DOHH2 (cell line): Measurements from ENCODE around the gene SEPTIN1.

Experiments used
- H3F3A ChIP-seq: fragments of 200-600 bp; sonication (generic), shearing (Covaris generic); 2 replicates; pipeline ENCODE4 v1.6.0; 2016; ENCODE audit warnings: antibody characterized with exemption, mild to moderate bottlenecking; ENCODE audit not compliant: control insufficient read depth, insufficient read depth
- H3K27ac ChIP-seq: fragments of 200-600 bp; sonication (generic); 2 replicates; pipeline ENCODE4 v1.5.1; 2014; ENCODE audit warnings: low read depth, mild to moderate bottlenecking, low read length, moderate library complexity
- H3K27me3 ChIP-seq: fragments of 200-600 bp; sonication (generic); 2 replicates; pipeline ENCODE4 v1.6.1; 2014; ENCODE audit warnings: mild to moderate bottlenecking, low read length, mixed read lengths; ENCODE audit not compliant: control insufficient read depth
- H3K36me3 ChIP-seq: fragments of 200-600 bp; sonication (generic); 2 replicates; pipeline ENCODE4 v1.6.1; 2014; ENCODE audit warnings: mild to moderate bottlenecking, low read length, moderate library complexity, mixed read lengths; ENCODE audit not compliant: control insufficient read depth
- H3K4me1 ChIP-seq: fragments of 200-600 bp; sonication (generic); 2 replicates; pipeline ENCODE4 v1.6.1; 2014; ENCODE audit warnings: mild to moderate bottlenecking, low read length, mixed read lengths; ENCODE audit not compliant: control insufficient read depth
- H3K4me2 ChIP-seq: fragments of 200-600 bp; sonication (generic); 2 replicates; pipeline ENCODE4 v1.6.0; 2014; ENCODE audit warnings: mild to moderate bottlenecking, low read length, moderate library complexity
- H3K4me3 ChIP-seq: fragments of 200-600 bp; sonication (generic); 2 replicates; pipeline ENCODE4 v1.5.1; 2014; ENCODE audit warnings: mild to moderate bottlenecking, low read length, mixed read lengths
- H3K79me2 ChIP-seq: fragments of 200-600 bp; sonication (generic); 2 replicates; pipeline ENCODE4 v1.6.1; 2014; ENCODE audit warnings: mild to moderate bottlenecking, low read length, mixed read lengths; ENCODE audit not compliant: control insufficient read depth
- H3K9me2 ChIP-seq: fragments of 200-600 bp; sonication (generic); replicated peaks from 2 replicates; pipeline ENCODE4 v1.6.1; 2014; ENCODE audit warnings: mild to moderate bottlenecking, low read length, mixed read lengths; ENCODE audit not compliant: control insufficient read depth
- H3K9me3 ChIP-seq: fragments of 200-600 bp; sonication (generic); 2 replicates; pipeline ENCODE4 v1.6.1; 2014; ENCODE audit warnings: antibody characterized with exemption, low read length, mixed read lengths; ENCODE audit not compliant: control insufficient read depth, insufficient read depth
- H4K20me1 ChIP-seq: fragments of 200-600 bp; sonication (generic); 2 replicates; pipeline ENCODE4 v1.6.0; 2014; ENCODE audit warnings: low read depth, mild to moderate bottlenecking, antibody characterized with exemption, low read length, moderate library complexity; ENCODE audit not compliant: control insufficient read depth, insufficient read depth
- EZH2phosphoT487 ChIP-seq: fragments of 200-600 bp; sonication (generic); IDR thresholded peaks from 2 replicates; pipeline ENCODE4 v1.6.1; 2017; ENCODE audit warnings: borderline replicate concordance, mild to moderate bottlenecking, antibody characterized with exemption, low read length, moderate library complexity, mixed read lengths
- TF ChIP-seq, protein P1 (sequence below): fragments of 200-600 bp; sonication (generic); IDR thresholded peaks from one replicate; pipeline ENCODE4 v1.5.1; 2014; ENCODE audit warnings: antibody characterized with exemption, mild to moderate bottlenecking, low read depth, low read length; ENCODE audit not compliant: poor library complexity, severe bottlenecking

The SEPTIN1 gene

DNA sequence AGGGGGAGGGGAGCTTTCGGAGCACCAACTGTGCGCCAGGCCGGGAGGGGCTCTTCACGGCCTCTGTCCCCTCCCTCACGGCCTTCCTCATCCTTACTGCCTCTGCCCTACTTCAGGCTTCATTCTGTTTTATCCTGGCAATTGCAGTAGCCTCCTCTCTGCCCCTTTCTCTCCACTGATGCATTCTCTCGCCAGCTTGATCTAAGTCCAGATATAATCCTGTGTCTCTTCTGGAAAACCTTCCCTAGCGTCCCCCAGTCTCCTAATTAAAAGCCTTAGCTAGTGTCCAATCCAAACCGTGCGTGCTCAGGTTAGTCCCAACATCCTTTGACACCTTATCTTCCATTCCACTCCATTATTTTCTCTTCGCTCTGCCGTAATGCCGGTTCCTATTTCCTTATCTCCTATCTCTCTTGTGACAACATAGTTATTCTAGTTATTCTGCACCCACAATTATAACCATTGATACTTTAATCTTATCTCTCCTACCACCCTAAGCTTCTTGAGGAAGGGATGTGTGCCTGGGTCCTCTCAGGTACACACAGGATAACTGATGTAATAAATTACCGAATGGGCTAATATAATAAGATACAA is 13.7 kb upstream of the SEPTIN1 start:
- peaks cover 28% of the 10 kb centered on the region for H3K79me2 ChIP-seq
- H3K4me3 ChIP-seq, result peak overlapping the region; percentile 99

DNA sequence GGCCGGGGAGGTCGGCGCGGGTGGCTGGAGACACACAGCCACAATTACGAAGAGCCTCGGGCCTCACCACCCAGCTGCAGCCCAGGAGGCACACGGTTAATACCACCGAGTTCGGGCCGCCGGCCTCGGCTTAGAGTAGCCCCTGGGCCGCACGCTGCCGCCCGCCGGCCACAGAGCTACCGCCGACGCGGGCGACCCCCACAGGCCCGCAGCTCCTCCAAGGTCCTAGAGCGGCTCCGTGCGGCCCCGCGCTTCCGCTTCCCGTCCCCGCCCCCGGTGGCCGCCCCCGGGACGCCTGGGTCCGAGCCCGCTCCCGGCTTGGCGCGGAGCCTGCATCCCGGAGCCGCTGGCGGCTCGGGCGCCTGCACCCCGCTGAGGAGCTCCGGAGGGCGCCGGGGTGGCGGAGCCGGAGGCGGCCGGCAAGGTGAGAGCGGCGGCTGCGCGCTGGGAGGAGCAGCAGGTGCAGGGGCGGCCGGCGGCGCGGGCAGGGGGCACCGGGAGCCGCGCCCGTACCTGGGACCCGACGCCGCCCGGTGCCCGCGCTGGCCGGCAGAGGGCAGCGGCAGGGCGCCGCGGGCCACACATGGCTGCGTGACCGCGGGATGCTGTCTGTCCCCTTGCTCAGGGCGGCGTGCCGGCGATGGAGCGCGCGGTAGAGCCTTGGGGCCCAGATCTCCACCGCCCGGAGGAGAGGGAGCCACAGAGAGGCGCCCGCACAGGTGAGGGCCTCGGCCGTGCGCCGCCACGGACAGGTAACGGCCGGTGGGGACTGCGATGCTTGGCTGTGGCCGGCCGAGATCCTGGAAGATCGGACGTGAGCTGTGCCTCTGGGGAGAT is 13.0 kb upstream of the SEPTIN1 start, which contains the start of gene ZNF48:
TSS of gene ZNF48 (plus strand) at position 266 of the 837 bp plus-strand sequence. CDS start at position 641, 375 bp downstream.
- peaks cover 38% of the 10 kb centered on the region for H3K4me1 ChIP-seq
- H3F3A ChIP-seq, result peaks cover 4% of the 10 kb centered on the region
- H3K9me2 ChIP-seq, result no peaks in the 10 kb centered on the region

More for the DNA sequence above, 13.7 kb upstream of the SEPTIN1 start:
- no peaks in the 10 kb centered on the region for H3K9me3 ChIP-seq
- peaks cover 4% of the 10 kb centered on the region for H3F3A ChIP-seq
- H3K4me1 ChIP-seq, result peaks cover 40% of the 10 kb centered on the region
- no peak for TF ChIP-seq EZH2phosphoT487
- TF ChIP-seq, protein P1, sequence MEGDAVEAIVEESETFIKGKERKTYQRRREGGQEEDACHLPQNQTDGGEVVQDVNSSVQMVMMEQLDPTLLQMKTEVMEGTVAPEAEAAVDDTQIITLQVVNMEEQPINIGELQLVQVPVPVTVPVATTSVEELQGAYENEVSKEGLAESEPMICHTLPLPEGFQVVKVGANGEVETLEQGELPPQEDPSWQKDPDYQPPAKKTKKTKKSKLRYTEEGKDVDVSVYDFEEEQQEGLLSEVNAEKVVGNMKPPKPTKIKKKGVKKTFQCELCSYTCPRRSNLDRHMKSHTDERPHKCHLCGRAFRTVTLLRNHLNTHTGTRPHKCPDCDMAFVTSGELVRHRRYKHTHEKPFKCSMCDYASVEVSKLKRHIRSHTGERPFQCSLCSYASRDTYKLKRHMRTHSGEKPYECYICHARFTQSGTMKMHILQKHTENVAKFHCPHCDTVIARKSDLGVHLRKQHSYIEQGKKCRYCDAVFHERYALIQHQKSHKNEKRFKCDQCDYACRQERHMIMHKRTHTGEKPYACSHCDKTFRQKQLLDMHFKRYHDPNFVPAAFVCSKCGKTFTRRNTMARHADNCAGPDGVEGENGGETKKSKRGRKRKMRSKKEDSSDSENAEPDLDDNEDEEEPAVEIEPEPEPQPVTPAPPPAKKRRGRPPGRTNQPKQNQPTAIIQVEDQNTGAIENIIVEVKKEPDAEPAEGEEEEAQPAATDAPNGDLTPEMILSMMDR, result no peak
- peaks cover 3% of the 10 kb centered on the region; the same call in 1 of the 2 replicates for H4K20me1 ChIP-seq
- H3K27me3 ChIP-seq, result no peaks in the 10 kb centered on the region
- peaks cover 31% of the 10 kb centered on the region for H3K36me3 ChIP-seq
- H3K9me2 ChIP-seq, result no peaks in the 10 kb centered on the region
- peak overlapping the region; percentile 97 for H3K4me2 ChIP-seq
- H3K27ac ChIP-seq, result peak overlapping the region; percentile 49; the same call in 1 of the 2 replicates

DNA sequence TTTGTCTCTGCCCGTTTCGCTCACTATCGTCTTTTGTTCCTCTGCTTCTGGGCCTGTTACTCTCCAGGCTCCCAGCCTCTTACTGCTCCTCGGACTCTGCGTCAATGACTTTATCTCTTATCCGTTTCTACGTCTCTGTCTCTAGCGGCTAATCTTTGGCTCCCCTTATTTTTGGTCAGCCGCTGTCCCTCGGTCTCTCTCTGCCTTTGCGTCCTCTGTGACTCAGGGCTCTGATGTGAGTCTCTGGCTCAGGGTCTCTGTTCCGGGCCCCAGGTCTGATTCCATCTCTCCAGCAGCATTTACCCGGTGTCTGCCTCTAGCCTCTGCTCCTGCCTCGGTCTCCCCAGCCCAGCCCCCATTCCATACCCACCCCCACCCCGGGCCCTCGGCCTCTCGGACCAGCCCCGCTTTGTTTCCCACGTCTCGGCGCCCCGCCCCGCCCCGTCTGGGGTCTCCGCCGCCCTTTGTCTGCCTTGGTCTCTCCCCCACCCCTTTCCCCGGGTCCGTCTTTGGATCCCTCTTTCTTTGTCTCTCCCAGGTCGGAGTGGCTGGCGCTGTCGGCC is 12.3 kb upstream of the SEPTIN1 start:
- H3K4me1 ChIP-seq, result peaks cover 37% of the 10 kb centered on the region
- TF ChIP-seq, protein P1, result no peak
- TF ChIP-seq EZH2phosphoT487, result no peak
- H3K4me2 ChIP-seq, result peak overlapping the region; percentile 97
- H3K36me3 ChIP-seq, result peaks cover 30% of the 10 kb centered on the region
- peaks cover 5% of the 10 kb centered on the region for H3F3A ChIP-seq
- no peaks in the 10 kb centered on the region for H3K9me2 ChIP-seq
- no peaks in the 10 kb centered on the region for H3K9me3 ChIP-seq
- H3K4me3 ChIP-seq, result peak overlapping the region; percentile 99
- peak overlapping the region; percentile 45 for H3K27ac ChIP-seq
- no peaks in the 10 kb centered on the region for H3K27me3 ChIP-seq
- H4K20me1 ChIP-seq, result peaks cover 3% of the 10 kb centered on the region; the same call in 1 of the 2 replicates
- peaks cover 28% of the 10 kb centered on the region for H3K79me2 ChIP-seq

More for the DNA sequence above, 13.0 kb upstream of the SEPTIN1 start, which contains the start of gene ZNF48:
- H4K20me1 ChIP-seq, result peaks cover 3% of the 10 kb centered on the region; the same call in 1 of the 2 replicates
- H3K4me2 ChIP-seq, result peak within 1 kb of the TSS; percentile 97
- peaks cover 31% of the 10 kb centered on the region for H3K36me3 ChIP-seq
- H3K9me3 ChIP-seq, result no peaks in the 10 kb centered on the region
- peak within 1 kb of the TSS; percentile 49 for H3K27ac ChIP-seq
- H3K27me3 ChIP-seq, result no peaks in the 10 kb centered on the region
- TF ChIP-seq, protein P1, result peak; percentile 10
- TF ChIP-seq EZH2phosphoT487, result no peak
- peak within 1 kb of the TSS; percentile 99 for H3K4me3 ChIP-seq
- H3K79me2 ChIP-seq, result peaks cover 28% of the 10 kb centered on the region
